ENCODE data around the gene SUSD6.

SUSD6 gene

DNA sequence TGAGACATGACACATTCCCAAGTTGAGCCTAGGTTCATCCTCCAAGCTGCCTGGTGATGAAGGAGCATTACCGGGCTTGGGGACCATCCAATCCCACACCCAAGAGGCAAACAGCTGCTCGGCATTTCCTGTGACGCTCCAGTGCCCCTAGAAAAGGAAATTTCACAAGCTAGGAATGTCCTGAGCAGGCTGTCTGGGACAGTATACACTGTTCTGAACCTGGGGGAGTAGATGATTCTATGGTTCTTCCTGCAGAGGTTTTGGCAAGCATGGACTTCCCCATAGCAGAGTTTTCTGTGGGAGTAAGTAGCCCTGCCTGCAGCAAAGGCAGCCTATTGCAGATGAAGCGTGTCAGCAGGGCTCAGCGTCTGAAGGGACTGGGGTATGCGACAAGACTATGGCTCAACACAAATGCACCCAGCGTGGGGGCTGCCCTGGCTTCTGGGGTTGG, 108.1 kb downstream of the SUSD6 start:
- H3K27ac ChIP-seq (ENCODE audit: low read depth, low read length): no peak overlapping the region
- no peak overlapping the region for H3K4me3 ChIP-seq (ENCODE audit: low read length)
- H3K27me3 ChIP-seq (ENCODE audit: control insufficient read depth, low read length): no peaks in the 10 kb centered on the region
- H3F3A ChIP-seq (ENCODE audit: control insufficient read depth, insufficient read depth): no peaks in the 10 kb centered on the region
- no peaks in the 10 kb centered on the region for H3K9me3 ChIP-seq (ENCODE audit: control insufficient read depth, insufficient read depth, low read length)
- no peaks in the 10 kb centered on the region for H3K36me3 ChIP-seq (ENCODE audit: control insufficient read depth, low read length)
- H4K20me1 ChIP-seq (ENCODE audit: control insufficient read depth, insufficient read depth, low read depth, low read length): no peaks in the 10 kb centered on the region
- TF ChIP-seq, protein P1, sequence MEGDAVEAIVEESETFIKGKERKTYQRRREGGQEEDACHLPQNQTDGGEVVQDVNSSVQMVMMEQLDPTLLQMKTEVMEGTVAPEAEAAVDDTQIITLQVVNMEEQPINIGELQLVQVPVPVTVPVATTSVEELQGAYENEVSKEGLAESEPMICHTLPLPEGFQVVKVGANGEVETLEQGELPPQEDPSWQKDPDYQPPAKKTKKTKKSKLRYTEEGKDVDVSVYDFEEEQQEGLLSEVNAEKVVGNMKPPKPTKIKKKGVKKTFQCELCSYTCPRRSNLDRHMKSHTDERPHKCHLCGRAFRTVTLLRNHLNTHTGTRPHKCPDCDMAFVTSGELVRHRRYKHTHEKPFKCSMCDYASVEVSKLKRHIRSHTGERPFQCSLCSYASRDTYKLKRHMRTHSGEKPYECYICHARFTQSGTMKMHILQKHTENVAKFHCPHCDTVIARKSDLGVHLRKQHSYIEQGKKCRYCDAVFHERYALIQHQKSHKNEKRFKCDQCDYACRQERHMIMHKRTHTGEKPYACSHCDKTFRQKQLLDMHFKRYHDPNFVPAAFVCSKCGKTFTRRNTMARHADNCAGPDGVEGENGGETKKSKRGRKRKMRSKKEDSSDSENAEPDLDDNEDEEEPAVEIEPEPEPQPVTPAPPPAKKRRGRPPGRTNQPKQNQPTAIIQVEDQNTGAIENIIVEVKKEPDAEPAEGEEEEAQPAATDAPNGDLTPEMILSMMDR (IDR thresholded peaks at IDR 0.05; ENCODE audit: low read depth, low read length, poor library complexity, severe bottlenecking): no peak
- no peak for TF ChIP-seq EZH2phosphoT487 (IDR thresholded peaks at IDR 0.05; ENCODE audit: borderline replicate concordance, low read length)
- no peaks in the 10 kb centered on the region for H3K79me2 ChIP-seq (ENCODE audit: control insufficient read depth, low read length)
- no peaks in the 10 kb centered on the region for H3K4me1 ChIP-seq (ENCODE audit: control insufficient read depth, low read length)
- H3K4me2 ChIP-seq (ENCODE audit: low read length): no peak overlapping the region
- no peaks in the 10 kb centered on the region for H3K9me2 ChIP-seq (replicated peaks; ENCODE audit: control insufficient read depth, low read length)

DNA sequence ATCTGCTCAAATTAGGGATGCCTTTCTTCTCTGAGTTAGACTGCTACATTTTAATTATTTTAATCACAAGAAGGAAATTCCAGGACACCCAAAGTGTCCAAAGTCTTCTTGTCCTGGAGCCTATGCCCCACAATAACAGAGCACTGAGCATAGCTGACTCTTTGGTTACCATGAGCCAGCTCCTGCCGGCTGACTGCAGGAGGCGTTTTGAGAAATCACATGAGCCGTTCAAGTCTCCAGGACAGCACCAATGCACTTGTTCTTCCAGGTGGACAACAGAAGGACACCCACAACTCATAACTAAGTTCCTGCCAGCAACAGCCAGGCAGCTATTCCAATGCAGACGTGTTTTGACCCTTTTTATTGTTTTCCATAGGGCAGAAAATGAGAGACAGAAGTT, 109.5 kb downstream of the SUSD6 start:
- no peaks in the 10 kb centered on the region for H3K36me3 ChIP-seq (ENCODE audit: control insufficient read depth, low read length)
- no peaks in the 10 kb centered on the region for H3K9me3 ChIP-seq (ENCODE audit: control insufficient read depth, insufficient read depth, low read length)
- no peaks in the 10 kb centered on the region for H3F3A ChIP-seq (ENCODE audit: control insufficient read depth, insufficient read depth)
- H3K4me2 ChIP-seq (ENCODE audit: low read length): no peak overlapping the region
- H3K4me3 ChIP-seq (ENCODE audit: low read length): no peak overlapping the region
- no peaks in the 10 kb centered on the region for H4K20me1 ChIP-seq (ENCODE audit: control insufficient read depth, insufficient read depth, low read depth, low read length)
- no peaks in the 10 kb centered on the region for H3K79me2 ChIP-seq (ENCODE audit: control insufficient read depth, low read length)
- H3K9me2 ChIP-seq (replicated peaks; ENCODE audit: control insufficient read depth, low read length): no peaks in the 10 kb centered on the region
- H3K27me3 ChIP-seq (ENCODE audit: control insufficient read depth, low read length): no peaks in the 10 kb centered on the region
- no peak overlapping the region for H3K27ac ChIP-seq (ENCODE audit: low read depth, low read length)
- no peaks in the 10 kb centered on the region for H3K4me1 ChIP-seq (ENCODE audit: control insufficient read depth, low read length)
- TF ChIP-seq, protein P1 (IDR thresholded peaks at IDR 0.05; ENCODE audit: low read depth, low read length, poor library complexity, severe bottlenecking): no peak
- no peak for TF ChIP-seq EZH2phosphoT487 (IDR thresholded peaks at IDR 0.05; ENCODE audit: borderline replicate concordance, low read length)

DNA sequence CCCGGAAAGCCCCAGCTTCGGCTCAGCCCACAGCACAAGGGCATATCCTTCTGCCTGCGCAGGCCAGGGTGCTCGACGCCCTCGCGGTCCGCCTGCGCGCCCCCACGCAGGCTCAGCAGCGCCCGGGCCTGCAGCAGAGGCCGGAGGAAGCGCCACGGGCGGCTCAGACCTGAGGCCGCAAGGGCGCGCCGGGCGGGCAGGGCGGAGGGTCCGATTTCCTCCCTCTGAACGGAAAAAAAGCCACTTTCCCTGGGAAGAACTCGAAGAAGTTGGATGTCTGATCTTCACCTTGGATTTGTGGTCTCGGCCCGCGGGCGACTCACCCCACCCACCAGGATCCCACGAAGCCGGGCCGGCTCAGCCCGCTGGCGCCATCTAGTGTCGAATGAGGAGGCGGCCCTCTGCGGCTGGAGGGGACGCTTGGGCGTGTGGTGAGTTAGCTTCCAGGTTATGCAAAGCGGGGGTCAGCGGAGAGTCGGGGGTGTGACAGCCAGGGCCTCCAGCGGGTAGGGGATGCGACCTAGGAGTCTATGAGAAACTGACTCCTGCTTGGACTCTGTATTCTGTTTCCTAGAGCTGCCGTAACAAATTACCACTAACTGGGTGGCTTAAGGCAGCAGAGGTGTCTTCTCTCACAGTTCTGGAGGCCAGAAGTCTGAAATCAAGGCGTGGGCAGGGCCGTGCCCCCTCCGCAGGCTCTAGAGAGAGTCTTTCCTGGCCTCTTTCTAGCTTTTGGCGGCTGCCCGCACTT, 115.5 kb downstream of the SUSD6 start:
- H3K79me2 ChIP-seq (ENCODE audit: control insufficient read depth, low read length): no peaks in the 10 kb centered on the region
- H3K9me3 ChIP-seq (ENCODE audit: control insufficient read depth, insufficient read depth, low read length): no peaks in the 10 kb centered on the region
- peaks cover 4% of the 10 kb centered on the region for H3K27me3 ChIP-seq (ENCODE audit: control insufficient read depth, low read length)
- peaks cover 14% of the 10 kb centered on the region for H3K4me1 ChIP-seq (ENCODE audit: control insufficient read depth, low read length)
- peak overlapping the region; percentile 97 for H3K4me2 ChIP-seq (ENCODE audit: low read length)
- H3K27ac ChIP-seq (ENCODE audit: low read depth, low read length): no peak overlapping the region
- no peaks in the 10 kb centered on the region for H4K20me1 ChIP-seq (ENCODE audit: control insufficient read depth, insufficient read depth, low read depth, low read length)
- no peaks in the 10 kb centered on the region for H3K36me3 ChIP-seq (ENCODE audit: control insufficient read depth, low read length)
- no peaks in the 10 kb centered on the region for H3K9me2 ChIP-seq (replicated peaks; ENCODE audit: control insufficient read depth, low read length)
- H3F3A ChIP-seq (ENCODE audit: control insufficient read depth, insufficient read depth): no peaks in the 10 kb centered on the region
- H3K4me3 ChIP-seq (ENCODE audit: low read length): peak overlapping the region; percentile 72
- no peak for TF ChIP-seq EZH2phosphoT487 (IDR thresholded peaks at IDR 0.05; ENCODE audit: borderline replicate concordance, low read length)
- TF ChIP-seq, protein P1 (IDR thresholded peaks at IDR 0.05; ENCODE audit: low read depth, low read length, poor library complexity, severe bottlenecking): peak; percentile 98

Measured in DOHH2 (cell line).